Measurements from ENCODE around the gene SPRYD3.
"Not testable (repeated sequence)": the region's sequence is repeated elsewhere in the genome, so short reads cannot be mapped to it uniquely, and the experiment has no call there.

Gene SPRYD3

DNA sequence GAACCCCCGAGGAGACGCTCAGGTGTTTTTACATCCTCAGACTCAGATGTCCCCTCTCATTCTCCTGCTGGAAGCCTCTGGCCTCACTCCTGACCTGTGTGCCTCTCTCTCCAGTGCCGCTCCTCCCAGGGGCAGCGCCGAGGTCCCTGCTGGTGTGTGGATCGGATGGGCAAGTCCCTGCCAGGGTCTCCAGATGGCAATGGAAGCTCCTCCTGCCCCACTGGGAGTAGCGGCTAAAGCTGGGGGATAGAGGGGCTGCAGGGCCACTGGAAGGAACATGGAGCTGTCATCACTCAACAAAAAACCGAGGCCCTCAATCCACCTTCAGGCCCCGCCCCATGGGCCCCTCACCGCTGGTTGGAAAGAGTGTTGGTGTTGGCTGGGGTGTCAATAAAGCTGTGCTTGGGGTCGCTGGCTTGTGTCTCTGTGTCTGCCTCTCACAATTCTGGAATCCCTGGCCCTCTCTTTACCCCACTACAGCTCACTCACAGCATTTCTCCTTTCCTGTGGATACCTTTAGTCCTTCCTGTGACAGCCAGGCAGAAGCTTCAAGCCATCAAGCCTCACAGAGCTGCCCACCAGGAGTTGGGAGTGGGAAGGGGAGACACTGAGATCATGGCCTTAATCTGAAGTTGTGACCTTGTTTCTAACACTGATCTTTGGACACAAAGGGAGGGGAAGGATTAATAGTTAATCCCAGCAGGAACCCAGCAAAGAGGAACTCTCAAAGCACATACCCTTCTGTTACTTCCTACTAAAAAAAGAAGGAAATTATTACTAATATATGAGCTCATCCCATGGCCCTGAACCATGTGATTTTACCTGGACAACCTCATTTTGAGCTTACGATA lies 23.0 kb upstream of the SPRYD3 start:
- no peak for DNase-seq

DNA sequence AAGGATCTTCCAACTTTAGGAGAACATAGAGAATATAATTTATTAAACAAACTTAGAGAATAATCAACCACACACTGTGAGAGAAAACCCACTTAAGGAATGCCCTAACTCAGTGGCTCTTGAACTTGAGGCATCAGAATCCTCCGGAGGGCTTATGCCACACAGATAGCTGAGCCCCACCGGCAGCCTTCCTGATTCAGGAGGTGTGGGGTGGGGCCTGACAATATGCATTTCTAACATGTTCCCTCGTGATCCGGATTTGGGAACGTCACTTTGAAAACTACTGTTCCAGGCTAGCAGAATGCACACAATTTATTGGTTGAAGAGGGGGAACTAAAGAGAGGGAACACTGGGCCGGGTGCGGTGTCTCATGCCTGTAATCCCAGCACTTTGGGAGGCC lies 22.1 kb upstream of the SPRYD3 start:
- DNase-seq, result no peak

DNA sequence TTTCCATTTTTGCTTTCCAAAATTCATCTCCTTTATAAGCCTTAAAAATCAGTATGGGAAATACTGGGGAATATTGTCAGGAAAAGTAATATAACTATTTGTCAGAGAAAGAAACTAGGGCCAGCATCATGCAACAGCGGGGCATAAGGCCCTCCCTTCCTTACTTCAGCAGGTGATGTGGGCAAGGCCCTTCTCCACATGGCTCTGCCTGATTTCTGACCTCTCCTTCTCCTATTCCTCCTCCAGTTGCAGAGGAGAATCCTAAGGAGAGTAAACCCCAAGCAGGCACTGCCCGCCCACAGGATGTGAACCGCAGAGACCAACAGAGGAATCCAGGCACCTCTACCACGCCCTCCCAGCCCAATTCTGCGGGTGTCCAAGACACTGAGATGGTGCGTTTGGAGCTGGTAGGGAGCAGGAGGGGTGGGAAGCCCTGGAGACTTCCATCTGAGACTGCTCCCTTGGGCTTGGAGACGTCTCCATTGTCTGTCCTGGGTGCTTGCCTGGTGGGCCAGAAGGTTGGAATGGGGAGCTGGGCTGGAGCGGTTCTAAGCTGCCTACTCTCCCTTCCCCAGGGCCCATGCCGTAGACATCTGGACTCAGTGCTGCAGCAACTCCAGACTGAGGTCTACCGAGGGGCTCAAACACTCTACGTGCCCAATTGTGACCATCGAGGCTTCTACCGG lies 21.4 kb upstream of the SPRYD3 start:
- DNase-seq, result no peak

DNA sequence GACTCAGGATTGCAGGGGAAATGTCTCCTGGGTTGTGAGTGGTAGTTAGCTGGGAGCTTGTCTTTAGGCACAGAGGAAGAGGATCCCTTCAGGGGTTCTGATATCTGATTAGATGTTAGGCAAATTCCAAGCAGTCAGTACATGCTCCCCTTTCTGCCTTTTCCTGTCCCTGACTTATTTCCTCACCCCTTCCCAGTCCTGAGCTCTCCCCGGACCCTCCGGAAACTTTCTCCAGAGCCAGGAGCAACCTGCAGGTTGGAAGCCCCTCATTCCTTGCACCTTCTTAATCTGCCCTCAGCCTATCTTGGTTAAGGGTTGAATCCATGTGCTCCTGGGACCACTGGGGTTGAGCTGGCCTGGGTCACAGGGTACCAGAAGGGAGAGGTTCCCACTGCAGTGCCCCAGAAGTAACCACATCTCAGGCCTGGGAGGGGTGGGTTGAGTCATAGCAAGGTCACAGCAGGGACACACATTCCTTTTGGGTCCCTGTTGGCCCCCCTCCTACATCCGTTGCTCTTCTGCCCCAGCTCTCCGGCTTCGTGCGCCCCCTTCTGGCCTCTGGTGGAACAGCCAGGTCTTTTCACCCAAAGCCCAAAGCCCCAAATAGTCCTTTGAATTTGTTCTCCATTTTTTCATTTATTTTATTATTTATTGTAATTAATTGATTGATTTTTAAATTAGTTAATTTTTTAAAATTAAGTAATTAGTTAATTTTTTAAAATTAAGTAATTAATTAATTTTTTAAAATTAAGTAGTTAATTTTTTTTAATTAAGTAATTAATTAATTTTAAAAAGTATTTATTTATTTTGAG lies 20.1 kb upstream of the SPRYD3 start:
- DNase-seq, result peak; percentile 91

DNA sequence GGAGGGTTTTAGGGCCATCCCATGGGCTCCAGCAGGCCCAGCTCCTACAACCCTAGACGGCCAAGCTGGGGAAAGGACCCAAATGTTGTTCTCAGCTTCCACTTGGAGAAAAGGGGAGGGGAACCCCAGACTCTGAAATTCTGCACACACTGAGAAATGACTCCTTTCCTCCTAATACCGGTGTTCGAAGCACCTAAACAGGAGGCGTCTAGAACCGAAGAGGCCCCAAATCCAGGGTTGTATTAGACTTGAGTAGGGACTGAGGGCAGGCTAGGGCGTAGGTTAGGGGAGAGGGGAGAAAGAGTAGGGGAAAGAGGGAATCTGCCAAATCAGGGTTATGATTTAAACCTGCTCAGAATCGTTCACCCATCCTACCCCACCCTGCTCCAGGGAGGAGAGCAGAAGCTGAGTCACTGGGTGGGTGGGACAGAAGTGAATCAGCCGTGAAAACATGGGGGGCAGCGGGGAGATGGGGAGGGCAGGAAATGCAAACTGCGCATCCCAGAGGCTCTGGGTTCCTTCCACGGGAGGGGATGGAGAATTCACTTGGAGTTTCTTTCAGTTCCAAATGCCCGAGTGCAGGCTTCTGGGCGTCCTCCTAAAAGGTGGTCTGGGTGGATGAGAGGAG lies 19.3 kb upstream of the SPRYD3 start:
- DNase-seq, result no peak

DNA sequence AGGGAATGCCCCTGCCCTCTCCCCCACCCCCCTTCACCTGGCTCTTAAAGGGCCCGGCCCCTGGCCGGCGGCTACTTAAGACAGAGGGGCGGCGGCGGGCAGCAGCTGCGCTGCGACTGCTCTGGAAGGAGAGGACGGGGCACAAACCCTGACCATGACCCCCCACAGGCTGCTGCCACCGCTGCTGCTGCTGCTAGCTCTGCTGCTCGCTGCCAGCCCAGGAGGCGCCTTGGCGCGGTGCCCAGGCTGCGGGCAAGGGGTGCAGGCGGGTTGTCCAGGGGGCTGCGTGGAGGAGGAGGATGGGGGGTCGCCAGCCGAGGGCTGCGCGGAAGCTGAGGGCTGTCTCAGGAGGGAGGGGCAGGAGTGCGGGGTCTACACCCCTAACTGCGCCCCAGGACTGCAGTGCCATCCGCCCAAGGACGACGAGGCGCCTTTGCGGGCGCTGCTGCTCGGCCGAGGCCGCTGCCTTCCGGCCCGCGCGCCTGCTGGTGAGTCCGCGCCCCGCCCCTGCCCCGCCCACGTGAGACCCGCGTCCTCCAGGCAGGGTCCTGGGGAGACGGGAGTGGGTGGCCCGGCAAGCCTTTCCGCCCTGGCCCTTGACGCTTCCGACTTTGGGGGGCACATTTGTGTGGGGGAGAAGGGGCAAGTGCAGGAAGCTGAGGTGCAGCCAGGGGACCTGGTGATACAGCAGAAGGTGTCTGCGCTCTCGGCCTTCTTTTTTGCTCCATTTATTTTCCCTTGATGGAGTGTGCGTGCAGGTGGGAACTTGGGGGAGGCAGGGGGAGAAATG lies 18.6 kb upstream of the SPRYD3 start, which contains the start of gene IGFBP6:
TSS of gene IGFBP6 (plus strand) at position 104 of the 790 bp plus-strand sequence. CDS start at position 155, 51 bp downstream.
- DNase-seq, result peak; percentile 67

DNA sequence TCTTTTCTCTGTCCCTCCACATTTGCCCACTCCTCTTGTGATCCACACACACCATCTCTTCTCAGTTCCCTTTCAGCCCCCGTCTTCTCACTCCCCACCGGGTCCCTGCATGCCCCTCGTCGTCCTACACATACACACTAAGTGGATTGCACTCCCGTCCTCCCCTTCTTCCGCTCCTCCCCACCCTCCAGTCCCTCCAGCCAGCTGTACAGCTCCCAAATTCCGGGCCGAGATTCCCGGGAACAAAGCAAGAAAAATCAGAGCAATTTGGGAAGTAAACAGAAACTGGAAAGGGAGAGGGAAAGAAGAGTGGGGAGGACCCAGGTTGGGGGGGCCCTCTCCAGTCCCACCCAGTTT lies 18.0 kb upstream of the SPRYD3 start:
- no peak for DNase-seq

DNA sequence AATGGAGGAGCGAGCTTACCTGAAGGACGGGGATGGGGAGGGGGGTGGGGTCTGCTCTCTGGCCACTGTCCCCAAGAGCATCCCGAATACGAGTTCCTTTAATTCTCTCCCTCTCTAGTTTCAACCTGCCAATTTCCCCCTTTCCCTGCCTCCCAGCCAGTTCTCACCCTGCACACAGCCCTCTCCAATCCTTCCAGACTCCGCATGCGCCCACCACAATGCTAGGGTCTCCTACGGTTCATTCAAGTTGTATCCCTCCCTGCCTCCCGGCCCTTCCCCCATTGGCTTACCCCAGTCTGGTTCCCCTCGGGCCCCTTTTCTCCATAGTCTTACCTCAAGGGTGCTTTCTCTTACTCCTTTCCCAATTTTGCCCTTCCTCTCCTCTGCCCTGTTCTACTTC lies 17.6 kb upstream of the SPRYD3 start:
- DNase-seq, result no peak

DNA sequence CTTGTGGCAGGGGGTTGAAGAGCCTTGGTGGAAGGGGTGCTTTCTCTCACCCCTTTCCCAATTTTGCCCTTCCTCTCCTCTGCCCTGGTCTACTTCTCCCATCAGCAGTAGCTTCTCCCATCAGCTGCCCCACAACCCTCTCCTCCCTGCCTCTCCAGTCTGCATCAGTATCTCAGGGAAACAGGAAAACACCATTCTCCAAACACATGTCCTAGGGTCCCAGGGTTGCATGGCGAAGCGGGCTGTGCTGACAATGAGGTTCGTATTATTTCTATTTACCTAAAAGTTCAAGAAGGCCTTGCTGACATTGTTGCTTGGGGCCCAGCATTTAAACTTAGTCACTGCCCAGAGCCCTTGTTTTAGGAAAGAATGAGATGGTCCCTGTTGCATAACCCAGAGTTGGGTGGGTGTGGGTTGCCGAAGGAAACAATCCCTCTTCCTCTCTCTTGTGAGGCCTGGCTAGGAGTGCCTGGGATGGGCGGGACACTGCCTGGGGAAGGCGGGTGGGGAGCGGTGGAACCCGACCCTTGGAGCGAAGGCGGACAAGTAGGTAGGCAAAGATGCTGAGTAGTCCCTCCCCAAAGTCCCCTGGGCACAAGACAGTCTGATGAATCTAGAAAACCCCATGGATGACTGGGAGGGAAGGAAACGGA lies 17.0 kb upstream of the SPRYD3 start:
- no peak for DNase-seq

DNA sequence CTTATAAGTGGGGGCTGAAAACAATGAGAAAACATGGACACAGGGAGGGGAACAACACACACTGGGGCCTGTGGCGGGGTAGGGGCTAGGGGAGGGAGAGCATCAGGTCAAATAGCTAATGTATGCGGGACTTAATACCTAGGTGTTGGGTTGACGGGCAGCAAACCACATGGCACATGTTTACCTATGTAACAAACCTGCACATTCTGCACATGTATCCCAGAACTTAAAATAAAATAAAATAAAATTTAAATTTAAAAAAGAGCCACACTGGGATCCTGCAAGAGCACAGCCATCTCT lies 16.4 kb upstream of the SPRYD3 start:
- DNase-seq, result not testable (repeated sequence)

DNA sequence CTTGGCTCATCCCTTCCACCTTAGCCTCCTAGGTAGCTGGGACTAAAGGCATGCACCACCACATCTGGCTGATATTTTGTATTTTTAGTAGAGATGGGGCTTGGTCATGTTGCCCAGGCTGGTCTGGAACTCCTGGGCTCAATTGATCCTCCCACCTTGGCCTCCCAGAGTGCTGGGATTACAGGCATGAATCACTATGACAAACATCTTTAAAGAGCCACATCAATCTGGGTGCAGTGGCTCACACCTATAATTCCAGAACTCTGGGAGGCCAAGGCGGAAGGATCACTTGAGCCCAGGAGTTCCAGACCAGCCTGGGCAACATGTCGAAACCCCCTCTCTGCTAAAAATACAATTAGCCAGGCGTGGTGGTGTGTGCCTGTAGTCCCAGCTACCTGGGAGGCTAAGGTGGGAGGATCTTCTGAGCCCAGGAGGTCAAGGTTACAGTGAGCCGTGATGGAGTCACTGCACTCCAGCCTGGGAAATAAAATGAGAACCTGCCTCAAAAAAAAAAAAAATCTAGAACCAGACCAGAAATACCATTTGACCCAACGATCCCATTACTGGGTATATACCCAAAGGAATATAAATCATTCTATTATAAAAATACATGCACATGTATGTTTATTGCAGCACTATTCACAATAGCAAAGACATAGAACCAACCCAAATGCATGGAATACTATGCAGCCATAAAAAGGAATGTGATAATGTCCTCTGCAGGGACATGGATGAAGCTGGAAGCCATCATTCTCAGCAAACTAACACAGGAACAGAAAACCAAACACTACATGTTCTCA lies 15.8 kb upstream of the SPRYD3 start:
- DNase-seq, result not testable (repeated sequence)

DNA sequence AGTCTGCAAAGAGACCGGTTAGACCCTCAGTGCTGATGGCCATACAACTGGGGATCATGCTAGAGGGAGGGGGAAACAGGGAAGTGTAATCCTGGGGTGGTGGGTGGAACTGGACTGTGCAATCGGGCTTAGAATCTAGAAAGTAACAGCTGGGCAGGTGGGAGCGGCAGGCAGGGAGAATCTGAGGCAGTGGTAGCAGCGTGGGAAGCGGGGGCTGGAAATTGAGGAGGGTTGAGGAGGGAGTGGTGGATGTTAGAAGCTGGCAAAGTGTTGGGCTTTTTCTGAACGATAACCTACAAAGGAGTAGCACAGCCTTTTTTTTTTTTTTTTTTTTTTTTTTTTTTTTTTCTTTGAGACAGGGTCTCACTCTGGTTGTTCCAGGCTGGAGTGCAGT lies 15.2 kb upstream of the SPRYD3 start:
- DNase-seq, result no peak

DNA sequence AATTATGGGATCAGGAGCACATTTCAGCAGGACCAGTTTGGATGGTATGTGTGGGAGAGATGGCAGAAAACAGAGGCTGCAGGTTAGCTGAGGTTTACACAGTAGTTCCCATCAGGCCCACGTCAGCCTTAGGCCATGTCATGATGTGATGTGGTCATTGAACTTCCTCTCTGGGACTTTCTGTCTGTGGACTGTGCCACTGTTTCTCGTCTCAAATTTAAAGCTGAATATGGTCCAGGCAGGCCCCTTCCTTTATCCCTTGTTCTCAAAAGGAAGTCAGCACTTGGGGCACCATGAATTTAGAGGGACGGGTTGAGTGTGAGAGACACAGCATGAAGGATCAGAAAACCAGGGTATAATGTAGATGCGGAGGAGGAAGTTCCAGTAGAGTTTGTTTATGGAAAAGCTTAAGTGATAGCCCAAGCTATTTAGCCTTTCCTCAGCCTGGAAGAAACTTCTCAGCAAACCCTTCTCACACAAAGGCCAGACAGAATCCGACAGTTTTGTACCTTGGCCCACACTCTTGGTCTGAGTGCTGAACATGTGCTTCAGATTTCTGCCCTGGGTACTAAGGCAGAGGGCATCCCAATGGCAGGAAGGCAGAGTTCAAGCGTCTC lies 14.7 kb upstream of the SPRYD3 start:
- no peak for DNase-seq

DNA sequence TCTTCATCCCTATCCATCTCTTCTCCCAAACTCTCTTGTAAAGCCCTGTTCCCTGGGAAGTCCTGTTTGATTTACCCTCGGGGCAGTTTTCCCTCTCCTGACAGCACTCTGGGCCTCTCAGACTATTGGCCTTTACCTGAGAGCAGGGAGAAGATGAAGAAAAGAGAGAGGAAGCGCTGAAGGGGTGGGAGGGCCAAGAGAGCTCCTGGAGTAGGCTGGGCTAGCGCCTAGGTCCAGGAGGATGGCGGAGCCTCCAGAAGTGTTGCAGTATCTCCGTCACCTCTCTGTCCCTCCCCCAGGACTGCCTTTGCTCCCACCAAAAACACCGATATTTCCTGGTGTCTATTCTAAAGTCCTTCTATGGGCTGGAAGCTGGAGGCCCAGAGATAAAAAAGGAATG lies 12.6 kb upstream of the SPRYD3 start:
- no peak for DNase-seq

DNA sequence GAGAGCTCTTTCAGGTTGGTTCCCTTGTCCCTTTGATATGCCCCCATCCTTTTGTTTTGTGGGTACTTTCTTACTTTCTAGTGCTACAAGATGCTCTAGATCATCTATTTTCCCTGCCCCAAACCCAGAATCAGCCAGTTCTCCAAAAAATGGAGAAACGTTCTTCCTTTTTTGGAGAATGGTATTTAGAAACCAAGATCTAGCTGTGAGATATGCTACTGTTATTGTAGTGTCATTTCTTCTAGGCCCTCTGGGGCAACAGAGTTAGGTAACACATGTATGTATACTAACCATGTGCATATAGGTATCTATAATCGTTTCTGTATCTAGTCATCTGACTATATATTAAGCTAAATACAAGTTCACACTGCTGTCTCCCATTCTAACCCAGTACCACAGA lies 11.4 kb upstream of the SPRYD3 start:
- no peak for DNase-seq

DNA sequence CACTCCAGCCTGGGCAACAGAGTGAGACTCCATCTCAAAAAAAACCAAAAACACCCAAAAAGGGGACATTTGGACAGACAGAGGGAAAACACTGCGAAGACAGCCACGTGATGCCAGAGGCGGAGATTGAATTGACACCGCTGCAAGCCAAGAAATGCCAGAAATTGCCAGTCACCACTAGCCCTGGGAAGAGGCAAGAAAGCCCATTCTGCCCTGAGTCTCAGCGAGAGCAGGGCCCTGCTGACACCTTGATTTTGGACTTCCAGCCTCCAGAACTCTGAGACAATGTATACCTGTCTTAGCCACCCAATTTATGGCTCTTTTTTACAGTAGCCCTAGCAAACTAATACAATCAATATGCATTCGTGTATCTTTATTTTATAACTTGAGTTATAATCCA lies 10.9 kb upstream of the SPRYD3 start:
- DNase-seq, result no peak

DNA sequence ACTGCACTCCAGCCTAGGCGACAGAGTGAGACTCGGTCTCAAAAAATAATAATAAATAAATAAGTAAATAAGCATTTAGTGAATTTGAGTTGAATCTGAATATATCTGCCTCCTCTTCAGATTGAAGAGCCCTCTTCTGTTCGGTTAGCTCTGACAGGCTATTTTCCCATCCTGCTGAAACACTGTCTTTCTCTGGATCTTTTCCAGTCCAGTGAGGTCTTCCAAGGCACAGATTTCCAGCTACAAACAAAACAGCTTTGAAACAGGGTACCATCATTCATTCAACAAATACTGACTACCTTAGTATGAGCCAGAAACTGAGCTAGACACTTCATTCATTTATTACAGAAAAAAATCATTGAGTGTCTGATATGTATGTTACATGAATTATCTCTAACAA lies 7.2 kb upstream of the SPRYD3 start:
- no peak for DNase-seq

DNA sequence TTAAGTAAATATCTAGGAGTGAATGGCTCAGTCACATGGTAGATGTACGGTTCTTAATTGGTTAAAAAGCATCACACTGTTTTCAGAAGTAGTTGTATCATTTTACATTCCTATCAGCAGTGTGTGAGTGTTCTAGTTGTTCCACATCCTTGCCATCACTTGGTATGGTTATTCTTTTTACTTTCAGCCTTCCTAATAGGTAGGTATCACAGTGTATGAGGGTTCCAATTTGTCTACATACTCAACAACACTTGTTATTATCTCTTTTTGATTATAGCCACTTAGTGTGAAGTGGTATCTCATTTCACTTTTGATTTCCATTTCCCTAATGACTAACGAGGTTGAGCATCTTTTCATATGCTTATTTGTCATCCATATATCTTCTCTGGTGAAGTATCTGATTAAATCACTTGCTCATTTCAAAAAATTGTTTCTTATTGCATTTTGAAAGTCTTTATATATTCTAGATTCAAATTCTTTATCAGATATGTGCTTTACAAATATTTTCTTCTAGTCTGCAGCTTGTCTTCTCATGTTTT lies 3.5 kb upstream of the SPRYD3 start:
- DNase-seq, result no peak

DNA sequence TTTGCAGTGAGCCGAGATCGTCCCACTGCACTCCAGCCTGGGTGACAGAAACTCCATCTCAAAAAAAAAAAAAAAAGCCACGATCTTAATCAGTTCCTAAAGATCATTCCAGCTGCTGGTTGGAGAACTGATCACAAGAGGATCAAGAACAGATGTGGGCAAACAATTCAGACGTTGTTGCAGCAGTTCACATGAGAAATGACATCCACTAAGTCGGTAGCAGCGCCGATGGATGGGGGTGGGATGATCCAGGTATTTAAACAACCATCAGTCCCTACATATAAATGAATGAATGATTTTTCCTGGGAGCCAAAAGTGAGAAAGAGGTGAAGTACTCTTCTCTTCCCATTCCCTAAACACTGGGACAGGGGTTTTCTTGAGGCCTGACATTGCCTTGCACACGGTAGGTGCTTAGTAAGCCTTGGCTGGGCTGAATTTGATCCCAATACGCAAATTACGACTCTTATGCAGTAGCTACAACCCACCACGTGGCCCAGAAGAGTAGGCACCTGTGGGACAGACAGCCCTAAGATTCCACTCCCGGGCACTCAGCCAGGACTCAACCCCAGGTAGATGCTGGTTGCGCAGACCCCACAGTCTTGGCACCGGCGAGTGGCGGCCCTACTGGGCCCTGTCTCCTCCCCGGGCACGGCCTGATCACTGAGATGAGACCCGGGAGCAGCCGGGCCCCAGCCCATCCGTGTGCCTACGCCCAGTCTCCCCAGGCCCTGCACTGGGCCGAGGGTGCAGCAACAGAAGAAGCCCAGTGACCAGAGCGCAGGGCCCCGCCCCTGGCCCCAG lies 565 bp downstream of the SPRYD3 start:
- no peak for DNase-seq

All from activated CD4-positive, CD25-positive, alpha-beta regulatory T cell treated with anti-CD3 and anti-CD28 coated beads, Interleukin-2, amount 50 U/mL, for 72 hours (primary cell).